ENCODE measurements around the gene EYA4.

The EYA4 gene

DNA sequence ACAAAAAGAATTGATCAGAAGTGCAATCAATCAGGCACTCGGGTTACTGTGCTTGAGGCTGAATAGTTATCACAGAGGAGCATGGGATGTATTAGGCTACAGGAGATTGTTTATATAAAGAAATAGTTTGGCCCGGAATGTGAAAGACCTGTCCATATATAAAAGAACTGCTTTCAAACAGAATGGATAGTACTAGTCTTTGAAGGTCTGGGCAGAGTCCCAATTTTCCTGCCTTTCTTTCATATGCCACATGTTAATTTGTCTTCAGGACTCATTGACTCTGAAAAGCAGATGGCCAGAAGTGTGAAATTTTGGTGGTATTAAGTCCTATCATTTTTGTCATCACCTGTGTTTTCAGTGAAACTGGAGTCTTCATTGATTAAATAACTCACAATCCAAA is 314.5 kb downstream of the EYA4 start:
- H3K4me3 ChIP-seq (ENCODE audit: low read depth, low read length), result no peak overlapping the region
- TF ChIP-seq CTCF (IDR thresholded peaks at IDR 0.05; ENCODE audit: borderline replicate concordance, insufficient read depth, low read depth, low read length), result no peak

- TF ChIP-seq CTCF (IDR thresholded peaks at IDR 0.05; ENCODE audit: borderline replicate concordance, insufficient read depth, low read depth, low read length), result no peak
- no peak overlapping the region for H3K4me3 ChIP-seq (ENCODE audit: low read depth, low read length)
Observed at GRCh38 chr6:133559926-133560325, 318.8 kb downstream of the EYA4 start.

- no peak for TF ChIP-seq CTCF (IDR thresholded peaks at IDR 0.05; ENCODE audit: borderline replicate concordance, insufficient read depth, low read depth, low read length)
Observed at GRCh38 chr6:133567636-133568035, 326.5 kb downstream of the EYA4 start.

GRCh38 chr6:133568970-133569889 is 328.1 kb downstream of the EYA4 start:
- peak; percentile 44; the same call in 1 of the 2 replicates for TF ChIP-seq CTCF (IDR thresholded peaks at IDR 0.05; ENCODE audit: borderline replicate concordance, insufficient read depth, low read depth, low read length)

More at GRCh38 chr6:133567636-133568035, 326.5 kb downstream of the EYA4 start:
- H3K4me3 ChIP-seq (ENCODE audit: low read depth, low read length), result no peak overlapping the region

GRCh38 chr6:133571681-133572080 is 330.5 kb downstream of the EYA4 start:
- H3K4me3 ChIP-seq (ENCODE audit: low read depth, low read length), result no peak overlapping the region
- no peak for TF ChIP-seq CTCF (IDR thresholded peaks at IDR 0.05; ENCODE audit: borderline replicate concordance, insufficient read depth, low read depth, low read length)

More at GRCh38 chr6:133568970-133569889, 328.1 kb downstream of the EYA4 start:
- no peak overlapping the region for H3K4me3 ChIP-seq (ENCODE audit: low read depth, low read length)

- no peak overlapping the region for H3K4me3 ChIP-seq (ENCODE audit: low read depth, low read length)
- TF ChIP-seq CTCF (IDR thresholded peaks at IDR 0.05; ENCODE audit: borderline replicate concordance, insufficient read depth, low read depth, low read length), result no peak
Observed at GRCh38 chr6:133577851-133578250, 336.7 kb downstream of the EYA4 start.

Data from GM12875 (cell line).